Stimulated activated CD4-positive, alpha-beta T cell treated with anti-CD3 and anti-CD28 coated beads, Interleukin-1b, Interleukin-23, amount 100 ng/mL, for 24 hours (primary cell): Measurements from ENCODE around the gene OR10A6.

Experiments
- DNase-seq, 4 experiments: peaks; one replicate each; pipeline ENCODE4 v3.0.0-alpha.2; 2020; ENCODE audit warnings: low read depth in 4 of 4, low spot score in 1 of 4

OR10A6 gene

DNA sequence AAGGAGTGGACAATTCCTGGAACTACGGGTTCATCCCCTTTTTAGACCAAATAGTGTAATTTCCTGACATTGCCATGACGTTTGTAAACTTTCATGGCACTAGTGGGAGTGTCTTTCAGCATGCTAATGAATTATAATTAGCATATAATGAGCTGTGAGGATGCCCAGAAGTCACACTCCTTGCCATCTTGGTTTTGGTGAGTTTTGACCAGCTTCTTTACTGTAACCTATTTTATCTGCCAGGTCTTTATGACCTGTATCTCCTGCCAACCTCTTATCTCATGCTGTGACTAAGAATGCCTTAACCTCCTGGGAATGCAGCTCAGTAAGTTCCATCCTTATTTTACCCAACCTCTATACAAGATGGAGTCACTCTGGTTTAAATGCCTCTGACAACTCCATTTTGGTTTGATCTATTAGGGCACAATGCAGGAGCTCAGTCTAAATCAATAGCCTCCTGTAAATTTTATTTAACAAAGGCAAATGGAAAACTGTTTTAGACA is 20.7 kb downstream of the OR10A6 start:
- no peak for DNase-seq

- no peak for DNase-seq
Measured at GRCh38 chr11:7909585-7910285, 21.3 kb downstream of the OR10A6 start.

GRCh38 chr11:7907121-7907520 is 23.9 kb downstream of the OR10A6 start:
- DNase-seq: no peak

- no peak for DNase-seq
Measured at GRCh38 chr11:7906481-7906880, 24.6 kb downstream of the OR10A6 start.

- DNase-seq: no peak
Measured at GRCh38 chr11:7905961-7906429, 25.1 kb downstream of the OR10A6 start.

DNA sequence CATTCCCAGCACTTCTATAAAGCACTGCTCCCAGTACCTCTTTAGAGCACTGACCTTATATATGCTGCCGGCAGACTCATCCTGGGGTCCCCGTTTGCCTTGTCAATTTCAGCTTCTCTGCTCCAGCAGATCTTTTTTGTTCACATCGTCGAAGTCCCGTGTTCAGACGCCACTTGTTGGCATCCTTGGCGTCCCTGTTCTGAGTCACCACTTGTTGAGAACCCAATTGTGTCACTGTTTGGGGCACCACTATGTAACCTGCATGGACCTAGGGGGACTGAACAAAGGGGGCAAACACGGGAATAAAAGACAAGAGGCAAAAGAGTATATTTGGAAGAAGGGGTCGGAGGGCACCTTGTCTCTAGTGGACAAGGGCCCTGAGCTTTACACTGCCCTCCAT is 25.5 kb downstream of the OR10A6 start:
- no peak for DNase-seq

- no peak for DNase-seq
Measured at GRCh38 chr11:7904917-7905316, 26.2 kb downstream of the OR10A6 start.

- no peak for DNase-seq
Measured at GRCh38 chr11:7903940-7904339, 27.1 kb downstream of the OR10A6 start.

GRCh38 chr11:7901319-7901854 is 29.7 kb downstream of the OR10A6 start:
- no peak for DNase-seq

DNA sequence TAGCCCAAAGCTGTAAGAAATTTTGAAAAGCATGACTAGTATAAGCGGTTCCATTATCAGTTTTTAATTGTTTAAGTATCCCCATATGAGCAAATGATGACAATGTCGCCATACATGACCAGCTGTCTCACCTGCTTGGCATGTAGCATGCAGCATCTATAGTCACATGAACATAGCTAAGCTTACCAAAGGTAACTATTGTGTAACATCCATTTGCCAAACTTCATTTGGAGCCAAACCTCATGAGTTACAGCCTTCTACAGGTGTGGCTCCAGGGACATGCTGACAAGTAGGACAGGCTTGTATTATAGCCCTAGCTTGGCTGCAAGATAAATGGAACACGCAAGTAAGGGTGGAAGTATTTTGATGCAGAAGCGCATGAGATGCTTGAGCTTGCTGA is 30.4 kb downstream of the OR10A6 start:
- DNase-seq: no peak

GRCh38 chr11:7899418-7899817 is 31.6 kb downstream of the OR10A6 start:
- DNase-seq: no peak

DNA sequence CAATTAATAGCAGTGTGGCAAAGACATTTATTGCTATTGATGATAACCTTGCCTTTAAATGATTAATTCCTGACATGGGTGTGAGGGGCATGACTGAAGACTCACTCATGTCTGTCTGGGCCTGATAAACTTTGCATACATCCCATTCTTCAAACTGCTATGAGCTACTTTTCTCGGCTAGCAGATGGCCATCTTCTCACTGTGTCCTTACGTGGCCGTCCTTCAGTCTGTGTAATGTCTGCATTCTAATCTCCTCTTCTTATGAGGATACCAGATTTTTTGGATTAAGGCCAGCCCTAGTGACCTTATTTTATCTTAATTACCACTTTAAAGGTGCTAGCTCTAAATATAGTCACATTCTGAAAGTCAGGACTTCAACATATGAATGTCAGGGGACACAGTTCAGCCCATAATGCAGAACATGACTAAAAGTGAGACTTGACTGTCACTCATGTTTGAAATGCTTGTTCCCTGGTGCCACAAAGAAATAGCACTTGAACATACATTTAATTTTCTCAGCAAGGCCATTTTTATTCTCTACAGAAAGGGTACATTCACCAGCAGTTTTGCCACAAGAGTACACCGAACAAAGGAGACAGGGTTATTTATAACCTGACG is 32.3 kb downstream of the OR10A6 start:
- no peak for DNase-seq

DNA sequence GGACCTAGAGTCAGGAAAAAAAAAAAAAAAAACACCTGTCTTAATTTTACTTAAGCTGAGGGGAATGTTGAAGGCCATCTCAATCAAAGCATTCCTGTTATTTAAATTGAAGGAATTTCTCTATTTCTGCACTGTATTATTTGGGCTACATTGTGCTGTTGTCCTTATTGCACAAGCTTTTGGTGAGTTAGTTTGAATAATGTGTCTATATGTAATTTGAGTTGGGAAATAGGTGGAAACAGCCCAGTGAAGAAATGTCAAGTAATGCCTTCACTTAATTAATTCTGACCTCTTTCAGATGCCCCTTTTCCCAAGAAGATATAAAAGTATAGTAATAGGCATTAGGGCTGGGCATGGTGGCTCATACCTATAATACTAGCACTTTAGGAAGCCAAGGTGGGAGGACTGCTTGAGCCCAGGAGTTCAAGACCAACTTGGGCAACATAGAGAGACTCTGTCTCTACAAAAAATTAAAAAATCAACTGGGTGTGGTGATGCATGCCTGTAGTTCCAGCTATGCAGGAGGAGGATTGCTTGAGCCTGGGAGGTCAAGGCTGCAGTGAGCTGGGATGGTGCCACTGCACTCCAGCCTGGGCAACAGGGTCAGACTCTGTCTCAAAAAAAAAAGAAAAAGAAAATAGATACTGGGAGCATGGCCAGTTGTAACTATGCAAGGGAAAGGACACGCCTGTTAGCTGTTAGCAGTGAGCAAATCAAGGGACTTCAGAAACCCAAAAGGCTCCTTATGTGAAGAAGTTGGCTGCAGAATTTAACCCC is 34.9 kb downstream of the OR10A6 start:
- DNase-seq: no peak

DNA sequence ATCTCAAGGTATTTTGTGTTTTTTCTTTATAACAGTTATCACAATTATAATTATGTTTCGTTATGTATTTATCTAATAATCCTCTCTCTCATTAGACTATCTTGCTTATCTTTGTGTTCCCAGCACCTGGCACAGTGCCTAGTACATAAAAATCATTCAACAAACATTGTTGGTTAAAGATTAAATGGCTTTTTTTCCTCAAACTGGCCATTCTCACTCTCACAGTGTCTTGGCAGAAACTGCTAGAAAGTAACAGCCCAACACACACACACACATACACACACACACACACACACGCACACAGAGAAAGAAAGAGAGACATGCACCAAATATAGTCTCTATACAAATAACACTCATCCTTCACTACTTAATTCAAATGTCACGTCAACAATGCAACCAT is 36.8 kb downstream of the OR10A6 start:
- no peak for DNase-seq

DNA sequence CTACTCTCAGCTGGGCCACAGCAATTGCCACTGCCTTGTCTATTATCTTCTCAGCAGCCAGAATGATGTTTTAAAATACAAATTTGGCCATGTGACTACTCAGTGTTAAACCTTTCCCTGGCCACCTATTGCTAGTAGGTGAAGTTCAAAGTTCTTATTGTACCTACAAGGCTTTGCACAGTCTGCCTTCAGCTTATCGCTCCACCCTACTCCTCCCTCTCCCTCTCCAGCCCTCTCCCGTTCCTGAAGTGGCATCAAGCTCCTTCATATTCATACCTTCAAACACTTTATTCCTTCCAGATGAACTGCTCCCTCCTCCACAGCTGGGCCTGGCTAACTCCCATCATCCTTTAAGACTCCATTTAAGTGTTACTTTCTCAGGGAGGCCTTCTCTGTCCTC is 37.3 kb downstream of the OR10A6 start:
- DNase-seq: no peak

- DNase-seq: no peak
Measured at GRCh38 chr11:7892840-7893254, 38.2 kb downstream of the OR10A6 start.

DNA sequence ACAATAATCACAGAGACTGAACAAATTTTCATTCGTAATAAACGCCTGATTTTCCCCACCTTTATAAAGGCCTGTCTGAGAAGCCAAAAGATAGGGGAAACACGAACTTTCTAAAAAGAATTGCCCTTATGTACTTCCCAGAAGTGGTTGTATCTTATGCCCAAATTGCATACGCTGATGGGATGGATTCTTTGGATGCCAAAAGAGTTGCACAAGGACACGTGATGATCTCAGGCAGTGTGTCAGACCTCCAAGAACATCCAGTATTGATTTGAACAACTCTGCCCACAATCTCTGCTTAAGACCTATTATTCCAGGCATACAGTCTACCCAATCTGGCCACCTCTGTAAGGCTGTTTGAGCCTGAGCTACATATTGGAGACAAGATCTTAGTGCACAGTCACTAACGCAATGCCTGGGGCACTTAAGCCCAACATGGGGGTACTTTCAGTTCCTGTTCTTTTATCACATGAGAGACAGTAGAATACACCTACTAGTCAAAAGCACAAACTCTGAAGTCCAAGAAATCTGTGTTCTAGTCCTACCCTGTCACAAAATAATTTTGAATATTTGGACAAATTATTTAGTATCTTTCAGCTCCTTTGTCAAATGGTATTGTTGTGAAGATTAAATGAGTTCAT is 38.9 kb downstream of the OR10A6 start:
- DNase-seq: no peak

- DNase-seq: no peak
Measured at GRCh38 chr11:7890417-7891172, 40.5 kb downstream of the OR10A6 start.

DNA sequence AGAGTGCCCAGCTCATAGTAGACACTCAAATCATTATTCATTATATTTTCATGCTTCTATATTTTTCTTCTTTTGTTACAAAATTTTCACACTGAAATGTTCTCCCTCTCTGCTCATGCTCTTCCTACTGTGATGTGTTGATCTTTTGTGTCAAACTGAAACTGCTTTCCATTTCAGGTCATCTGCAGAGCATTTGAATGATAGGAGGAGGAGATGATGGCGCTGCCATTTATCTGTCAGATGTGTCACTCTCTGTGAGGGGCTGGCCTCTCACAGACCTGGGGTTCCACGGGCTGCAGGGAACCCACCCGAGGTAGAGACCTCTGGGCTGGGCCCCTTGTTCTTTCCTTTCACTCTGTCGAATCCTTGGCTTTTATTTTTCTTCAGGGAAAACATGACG is 41.1 kb downstream of the OR10A6 start:
- no peak for DNase-seq

- no peak for DNase-seq
Measured at GRCh38 chr11:7882860-7883259, 48.2 kb downstream of the OR10A6 start.
